NCI-H146 treated with DMSO at 0.1 percent for 48 hours (cell line): ENCODE measurements around the gene METTL24.
"Not testable (repeated sequence)": the region's sequence is repeated elsewhere in the genome, so short reads cannot be mapped to it uniquely, and the experiment has no call there.

ENCODE experiments used
- DNase-seq: peaks from one replicate; lab custom pipeline; 2025; ENCODE audit not compliant: unreplicated experiment; lab: John Stamatoyannopoulos, UW

Gene METTL24

GRCh38 chr6:110363748-110364147 is 5.6 kb upstream of the METTL24 start:
- DNase-seq, result no peak

GRCh38 chr6:110360676-110361075 is 2.5 kb upstream of the METTL24 start:
- DNase-seq, result no peak

- no peak for DNase-seq
Measured at GRCh38 chr6:110359556-110359955, 1.4 kb upstream of the METTL24 start.

GRCh38 chr6:110358553-110359160 is 508 bp upstream of the METTL24 start:
- no peak for DNase-seq

GRCh38 chr6:110357298-110357663 is 868 bp downstream of the METTL24 start:
- DNase-seq, result no peak

GRCh38 chr6:110356778-110357177 is 1.4 kb downstream of the METTL24 start:
- no peak for DNase-seq

- no peak for DNase-seq
Measured at GRCh38 chr6:110355727-110356126, 2.4 kb downstream of the METTL24 start.

- DNase-seq, result no peak
Measured at GRCh38 chr6:110355022-110355421, 3.1 kb downstream of the METTL24 start.

GRCh38 chr6:110354153-110354552 is 4.0 kb downstream of the METTL24 start:
- DNase-seq, result no peak

GRCh38 chr6:110353457-110354001 is 4.6 kb downstream of the METTL24 start:
- DNase-seq, result no peak

- DNase-seq, result no peak
Measured at GRCh38 chr6:110352563-110353262, 5.4 kb downstream of the METTL24 start.

- no peak for DNase-seq
Measured at GRCh38 chr6:110351986-110352385, 6.2 kb downstream of the METTL24 start.

GRCh38 chr6:110351546-110351945 is 6.6 kb downstream of the METTL24 start:
- DNase-seq, result no peak

GRCh38 chr6:110350593-110350992 is 7.6 kb downstream of the METTL24 start:
- DNase-seq, result not testable (repeated sequence)

- DNase-seq, result no peak
Measured at GRCh38 chr6:110348961-110349690, 9.0 kb downstream of the METTL24 start.

- DNase-seq, result no peak
Measured at GRCh38 chr6:110345025-110345424, 13.1 kb downstream of the METTL24 start.

GRCh38 chr6:110342759-110343158 is 15.4 kb downstream of the METTL24 start:
- DNase-seq, result no peak

GRCh38 chr6:110341663-110342596 is 16.2 kb downstream of the METTL24 start:
- DNase-seq, result no peak

GRCh38 chr6:110341067-110341466 is 17.1 kb downstream of the METTL24 start:
- DNase-seq, result no peak

- no peak for DNase-seq
Measured at GRCh38 chr6:110340392-110340965, 17.7 kb downstream of the METTL24 start.
